DMS153 (cell line): ENCODE measurements around the gene MRPL17.

Experiments
- DNase-seq: peaks from one replicate; lab custom pipeline; 2025; lab: John Stamatoyannopoulos, UW

Gene MRPL17

GRCh38 chr11:6654281-6655019 is 28.7 kb downstream of the MRPL17 start:
- DNase-seq: no peak

GRCh38 chr11:6653656-6654055 is 29.5 kb downstream of the MRPL17 start:
- DNase-seq: no peak

GRCh38 chr11:6653097-6653496 is 30.0 kb downstream of the MRPL17 start:
- DNase-seq: no peak

- DNase-seq: no peak
These were observed 31.0 kb downstream of the MRPL17 start for GRCh38 chr11:6652182-6652581.

GRCh38 chr11:6650980-6651379 is 32.2 kb downstream of the MRPL17 start:
- no peak for DNase-seq

- no peak for DNase-seq
These were observed 33.0 kb downstream of the MRPL17 start for GRCh38 chr11:6650104-6650503.

- DNase-seq: no peak
These were observed 34.6 kb downstream of the MRPL17 start for GRCh38 chr11:6648501-6648900.

GRCh38 chr11:6647836-6648235 is 35.3 kb downstream of the MRPL17 start:
- no peak for DNase-seq

- no peak for DNase-seq
These were observed 36.0 kb downstream of the MRPL17 start for GRCh38 chr11:6646918-6647679.

GRCh38 chr11:6646576-6646917 is 36.6 kb downstream of the MRPL17 start:
- no peak for DNase-seq

- DNase-seq: no peak
These were observed 37.1 kb downstream of the MRPL17 start for GRCh38 chr11:6646071-6646470.

GRCh38 chr11:6642957-6643356 is 40.2 kb downstream of the MRPL17 start:
- no peak for DNase-seq

GRCh38 chr11:6640985-6641701 is 42.0 kb downstream of the MRPL17 start:
- DNase-seq: no peak

- no peak for DNase-seq
These were observed 42.8 kb downstream of the MRPL17 start for GRCh38 chr11:6640036-6640984.

- no peak for DNase-seq
These were observed 44.7 kb downstream of the MRPL17 start for GRCh38 chr11:6638429-6638828.

- DNase-seq: no peak
These were observed 45.3 kb downstream of the MRPL17 start for GRCh38 chr11:6637871-6638270.

- DNase-seq: no peak
These were observed 46.7 kb downstream of the MRPL17 start for GRCh38 chr11:6636480-6636879.

- no peak for DNase-seq
These were observed 47.8 kb downstream of the MRPL17 start for GRCh38 chr11:6635082-6635932.

- DNase-seq: no peak
These were observed 48.6 kb downstream of the MRPL17 start for GRCh38 chr11:6634534-6634933.

- no peak for DNase-seq
These were observed 49.4 kb downstream of the MRPL17 start for GRCh38 chr11:6633422-6634408.
